CD14-positive monocyte (primary cell): ENCODE results near the gene KIAA0930. TPM values are rescaled to one million over a fixed set of nuclear protein-coding genes. Genes with fewer than 3 reads are reported as not detected.

Experiments
- DNase-seq, 3 donors: peaks; one replicate each; pipeline ENCODE4 v3.0.0-alpha.2; 2011 to 2022
- H2AFZ ChIP-seq: 2 replicates; pipeline ENCODE4 v1.6.0; 2012; ENCODE audit warnings: mild to moderate bottlenecking, low read depth, low read length, inconsistent platforms; ENCODE audit not compliant: insufficient read depth, poor library complexity, severe bottlenecking
- H3K27ac ChIP-seq, 2 donors: 1 replicate in 1 of 2; 2 replicates in 1 of 2; pipeline ENCODE4 v1.5.1; 2012 to 2013; ENCODE audit warnings: low read length in 2 of 2, control low read depth in 1 of 2, inconsistent platforms in 1 of 2, low read depth in 1 of 2, mild to moderate bottlenecking in 1 of 2
- H3K27me3 ChIP-seq, 2 donors: one replicate each; pipeline versions ENCODE4 v1.6.0 to v1.6.1; 2011 to 2013; ENCODE audit warnings: low read length in 2 of 2; ENCODE audit not compliant: control insufficient read depth in 2 of 2, insufficient read depth in 2 of 2
- H3K36me3 ChIP-seq, 2 donors: replicated peaks in 1 of 2; 1 replicate in 1 of 2; 2 replicates in 1 of 2; pipeline versions ENCODE4 v1.5.1 to v1.6.1; 2012 to 2013; ENCODE audit warnings: low read length in 2 of 2, control low read depth in 1 of 2, inconsistent platforms in 1 of 2, mild to moderate bottlenecking in 1 of 2; ENCODE audit not compliant: insufficient read depth in 2 of 2, control insufficient read depth in 1 of 2
- H3K4me1 ChIP-seq, 2 donors: 1 replicate in 1 of 2; 2 replicates in 1 of 2; pipeline versions ENCODE4 v1.5.1 to v1.6.1; 2012 to 2013; ENCODE audit warnings: low read length in 2 of 2, control low read depth in 1 of 2, inconsistent platforms in 1 of 2, mild to moderate bottlenecking in 1 of 2, moderate library complexity in 1 of 2; ENCODE audit not compliant: insufficient read depth in 2 of 2, control insufficient read depth in 1 of 2
- H3K4me2 ChIP-seq: replicated peaks from 2 replicates; pipeline ENCODE3; 2012; ENCODE audit warnings: low read length, moderate library complexity, mild to moderate bottlenecking; ENCODE audit not compliant: poor library complexity, severe bottlenecking; ENCODE audit errors: extremely low read depth
- H3K4me3 ChIP-seq, 3 experiments: fragments of 200-600 bp in 1 of 3; sonication (generic) in 1 of 3; replicated peaks in 1 of 3; 1 replicate in 2 of 3; 2 replicates in 1 of 3; pipeline ENCODE4 v1.5.1; 2011 to 2013; ENCODE audit warnings: low read length in 3 of 3, mild to moderate bottlenecking in 3 of 3, control low read depth in 2 of 3, low read depth in 2 of 3, inconsistent platforms in 1 of 3, moderate library complexity in 1 of 3
- H3K79me2 ChIP-seq: 2 replicates; pipeline ENCODE4 v1.6.0; 2012; ENCODE audit warnings: mild to moderate bottlenecking, control low read depth, inconsistent platforms, low read length, moderate library complexity; ENCODE audit not compliant: insufficient read depth
- H3K9ac ChIP-seq: 2 replicates; pipeline ENCODE4 v1.6.0; 2017; ENCODE audit warnings: low read length, mild to moderate bottlenecking; ENCODE audit not compliant: insufficient read depth, poor library complexity, severe bottlenecking
- H3K9me3 ChIP-seq, 2 donors: replicated peaks in 1 of 2; 1 replicate in 1 of 2; 2 replicates in 1 of 2; pipeline versions ENCODE4 v1.5.1 to v1.6.1; 2012 to 2013; ENCODE audit warnings: low read length in 2 of 2, control low read depth in 1 of 2; ENCODE audit not compliant: control insufficient read depth in 1 of 2, insufficient read depth in 1 of 2
- H4K20me1 ChIP-seq: 2 replicates; pipeline ENCODE4 v1.6.0; 2012; ENCODE audit warnings: mild to moderate bottlenecking, low read length, control low read depth, moderate library complexity; ENCODE audit not compliant: insufficient read depth
- H3K27ac Mint-ChIP-seq, 7 donors: one replicate each; pipeline ENCODE4 v1.8.0; 2020; ENCODE audit warnings: mild to moderate bottlenecking in 7 of 7, mixed read lengths in 7 of 7, moderate library complexity in 6 of 7, inconsistent platforms in 2 of 7
- H3K27me3 Mint-ChIP-seq, 3 donors: one replicate each; pipeline ENCODE4 v1.8.0; 2021 to 2022; ENCODE audit warnings: low read depth in 3 of 3, mild to moderate bottlenecking in 3 of 3, mixed read lengths in 3 of 3, moderate library complexity in 3 of 3, inconsistent platforms in 1 of 3
- H3K36me3 Mint-ChIP-seq, 2 donors: one replicate each; pipeline ENCODE4 v1.8.0; 2020; ENCODE audit warnings: mixed read lengths in 2 of 2, inconsistent platforms in 1 of 2, mild to moderate bottlenecking in 1 of 2
- H3K4me1 Mint-ChIP-seq: one replicate; pipeline ENCODE4 v1.8.0; 2020; ENCODE audit warnings: mild to moderate bottlenecking, mixed read lengths
- H3K4me3 Mint-ChIP-seq, 2 donors: one replicate each; pipeline ENCODE4 v1.8.0; 2020; ENCODE audit warnings: mild to moderate bottlenecking in 2 of 2, mixed read lengths in 2 of 2, moderate library complexity in 1 of 2
- H3K9me3 Mint-ChIP-seq, 7 donors: one replicate each; pipeline ENCODE4 v1.8.0; 2020 to 2022; ENCODE audit warnings: mixed read lengths in 7 of 7, mild to moderate bottlenecking in 6 of 7, moderate library complexity in 6 of 7, inconsistent platforms in 2 of 7
- WGBS: methylation state at CpG from one replicate; pipeline ENCODE4 v1.1.5; 2013; ENCODE audit warnings: missing lambda C conversion rate; ENCODE audit not compliant: insufficient coverage; 5-methylcytosine and 5-hydroxymethylcytosine counted together
- intact Hi-C, 2 donors: fragments of 100-400 bp; cut with micrococcal nuclease; formaldehyde crosslinking; loops; one replicate each; pipeline versions ENCODE4 v1.15.0 to v1.15.1; 2023
- polyA plus RNA-seq, 3 donors: library from polyadenylated mRNA; depleted of rRNA in 1 of 3; unstranded in 2 of 3; stranded (reverse) in 1 of 3; fragments of 300-500 nt in 2 of 3; fragments of >200 nt in 1 of 3; fragmentation: Illumina TruSeq in 2 of 3; gene quantifications; 1 replicate in 2 of 3; 2 replicates in 1 of 3; pipeline ENCODE4 v1.2.3, GENCODE V29; 2012 to 2021
- TF ChIP-seq, protein P1 (sequence below): fragments of 200-600 bp; IDR thresholded peaks from one replicate; pipeline ENCODE4 v1.8.0; 2022; ENCODE audit warnings: antibody characterized with exemption, mild to moderate bottlenecking

Gene KIAA0930
- polyA plus RNA-seq, 3 donors: 14.0 to 89.1 (median 15.6) TPM

GRCh38 chr22:45183974-45184373, 56.7 kb downstream of the KIAA0930 start:
- intact Hi-C loops: no loop called here
- peak overlapping the region in 1 of 2 donors; percentile 9 for H3K27ac ChIP-seq
- H3K27me3 ChIP-seq: no peaks in the 10 kb centered on the region
- H3K36me3 Mint-ChIP-seq: peaks cover 77 to 89% of the 10 kb centered on the region in 2 donors
- H2AFZ ChIP-seq: no peak overlapping the region
- H4K20me1 ChIP-seq: peaks cover 100% of the 10 kb centered on the region
- H3K9me3 ChIP-seq: no peaks in the 10 kb centered on the region
- H3K9ac ChIP-seq: no peak overlapping the region
- H3K4me1 ChIP-seq: peaks cover 5 to 17% of the 10 kb centered on the region in 2 donors
- H3K27me3 Mint-ChIP-seq: no peaks in the 10 kb centered on the region
- H3K36me3 ChIP-seq: peaks cover 64 to 97% of the 10 kb centered on the region in 2 donors
- H3K4me2 ChIP-seq: no peak overlapping the region
- 98% methylated on average over 12 of the region's 13 CpGs for WGBS
- TF ChIP-seq, protein P1, sequence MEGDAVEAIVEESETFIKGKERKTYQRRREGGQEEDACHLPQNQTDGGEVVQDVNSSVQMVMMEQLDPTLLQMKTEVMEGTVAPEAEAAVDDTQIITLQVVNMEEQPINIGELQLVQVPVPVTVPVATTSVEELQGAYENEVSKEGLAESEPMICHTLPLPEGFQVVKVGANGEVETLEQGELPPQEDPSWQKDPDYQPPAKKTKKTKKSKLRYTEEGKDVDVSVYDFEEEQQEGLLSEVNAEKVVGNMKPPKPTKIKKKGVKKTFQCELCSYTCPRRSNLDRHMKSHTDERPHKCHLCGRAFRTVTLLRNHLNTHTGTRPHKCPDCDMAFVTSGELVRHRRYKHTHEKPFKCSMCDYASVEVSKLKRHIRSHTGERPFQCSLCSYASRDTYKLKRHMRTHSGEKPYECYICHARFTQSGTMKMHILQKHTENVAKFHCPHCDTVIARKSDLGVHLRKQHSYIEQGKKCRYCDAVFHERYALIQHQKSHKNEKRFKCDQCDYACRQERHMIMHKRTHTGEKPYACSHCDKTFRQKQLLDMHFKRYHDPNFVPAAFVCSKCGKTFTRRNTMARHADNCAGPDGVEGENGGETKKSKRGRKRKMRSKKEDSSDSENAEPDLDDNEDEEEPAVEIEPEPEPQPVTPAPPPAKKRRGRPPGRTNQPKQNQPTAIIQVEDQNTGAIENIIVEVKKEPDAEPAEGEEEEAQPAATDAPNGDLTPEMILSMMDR: no peak
- H3K4me3 Mint-ChIP-seq: no peak overlapping the region
- H3K9me3 Mint-ChIP-seq: no peaks in the 10 kb centered on the region
- no peak for DNase-seq
- H3K79me2 ChIP-seq: peaks cover 89% of the 10 kb centered on the region
- H3K4me1 Mint-ChIP-seq: peaks cover 27% of the 10 kb centered on the region
- peak overlapping the region in 4 of 7 donors; percentile 21 to 59 (median 37) for H3K27ac Mint-ChIP-seq
- H3K4me3 ChIP-seq: no peak overlapping the region

DNA sequence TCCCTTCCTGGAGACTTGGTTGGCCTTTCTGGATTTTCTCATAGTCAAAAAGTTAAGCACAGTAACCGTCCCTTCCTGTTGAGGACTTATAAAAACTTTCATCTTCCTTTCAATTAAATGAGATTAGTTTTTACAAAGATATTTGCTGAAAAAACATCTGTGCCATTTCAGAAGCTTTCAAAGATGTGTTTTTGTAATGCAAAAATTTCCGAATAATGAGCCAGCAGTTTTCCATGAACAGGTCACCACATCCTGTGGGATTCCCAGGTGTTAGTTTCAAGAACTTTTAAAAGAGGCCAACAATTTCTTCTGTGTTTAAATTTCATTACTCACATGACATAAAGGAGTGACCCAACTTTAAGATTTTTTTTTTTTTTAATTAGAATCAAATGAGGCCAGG, 58.9 kb downstream of the KIAA0930 start:
- Histone ChIP-seq H3K79me2 (peaks cover 94% of the 10 kb centered on the region), H3K36me3 (peaks cover 69 to 92% of the 10 kb centered on the region in 2 donors), H4K20me1 (peaks cover 98% of the 10 kb centered on the region), H3K27me3 (no peaks in the 10 kb centered on the region), H3K9me3 (no peaks in the 10 kb centered on the region), H3K4me3 (no peak overlapping the region), H3K4me1 (peaks cover 5 to 17% of the 10 kb centered on the region in 2 donors), H3K27ac (peak overlapping the region in 1 of 2 donors; percentile 73), H2AFZ (no peak overlapping the region), H3K4me2 (no peak overlapping the region), H3K9ac (no peak overlapping the region)
- WGBS: 80% methylated on average over 1 of the region's 2 CpGs
- intact Hi-C loops: no loop called here
- DNase-seq: no peak
- Mint-ChIP-seq H3K36me3 (peaks cover 78 to 91% of the 10 kb centered on the region in 2 donors), H3K9me3 (no peaks in the 10 kb centered on the region), H3K27me3 (no peaks in the 10 kb centered on the region), H3K27ac (peak overlapping the region in 2 of 7 donors; percentile 15 to 73), H3K4me1 (peaks cover 26% of the 10 kb centered on the region), H3K4me3 (no peak overlapping the region)
- TF ChIP-seq, protein P1: no peak
